Lower leg skin (tissue), 4 donors: Measurements from ENCODE around the gene METRN. TPM values are rescaled to one million over a fixed set of nuclear protein-coding genes. Genes with fewer than 3 reads are reported as not detected.

Source experiments
- DNase-seq, 2 donors: peaks; one replicate each; pipeline ENCODE4 v3.0.0-alpha.2; 2019; ENCODE audit warnings: low spot score in 2 of 2
- H3K4me3 ChIP-seq: fragments of 200-600 bp; sonication (generic); 2 replicates; pipeline ENCODE4 v1.5.1; 2017; ENCODE audit warnings: mild to moderate bottlenecking, low read depth; ENCODE audit not compliant: poor library complexity, severe bottlenecking
- CTCF ChIP-seq, 3 donors: fragments of 450-650 bp; IDR thresholded peaks; one replicate each; pipeline ENCODE4 v1.5.1; 2016; ENCODE audit warnings: antibody characterized with exemption in 3 of 3, mild to moderate bottlenecking in 3 of 3, moderate library complexity in 2 of 3
- POLR2A ChIP-seq, 2 donors: fragments of 450-650 bp; IDR thresholded peaks; one replicate each; pipeline ENCODE4 v1.6.1; 2016 to 2017; ENCODE audit warnings: antibody characterized with exemption in 2 of 2, mild to moderate bottlenecking in 1 of 2, moderate library complexity in 1 of 2
- WGBS, 2 donors: methylation state at CpG; one replicate each; pipeline ENCODE4 v1.1.5; 2018; 5-methylcytosine and 5-hydroxymethylcytosine counted together
- intact Hi-C: fragments of 100-400 bp; cut with DNase I; formaldehyde crosslinking; loops from one replicate; pipeline ENCODE4 v1.15.0; 2023; ENCODE audit warnings: low total_unique reads
- total RNA-seq, 4 donors: library from RNA; depleted of rRNA; stranded (reverse); fragments of >200 nt; gene quantifications; one replicate each; pipeline ENCODE4 v1.1.0, GENCODE V29; 2016

The METRN gene
- total RNA-seq, 4 donors from 2014 or later: 24.2 to 48.4 (median 36.0) TPM

GRCh38 chr16:721765-722540 is 7.0 kb downstream of the METRN start:
- H3K4me3 ChIP-seq: no peak overlapping the region
- no peak for DNase-seq
- intact Hi-C loops: no loop called here
- WGBS, 2 donors: 73 to 75% methylated on average over 15 to 48 of the region's 51 CpGs
- TF ChIP-seq POLR2A (IDR thresholded peaks at IDR 0.05) (no peak), CTCF (IDR thresholded peaks at IDR 0.05) (no peak)

GRCh38 chr16:722835-723633 is 8.1 kb downstream of the METRN start:
- H3K4me3 ChIP-seq: no peak overlapping the region
- 73 to 80% methylated on average over 23 to 24 of the region's 24 CpGs for WGBS, 2 donors
- TF ChIP-seq CTCF (IDR thresholded peaks at IDR 0.05) (no peak), POLR2A (IDR thresholded peaks at IDR 0.05) (no peak)
- DNase-seq: no peak
- intact Hi-C loops: no loop called here

GRCh38 chr16:723695-724094 is 8.8 kb downstream of the METRN start:
- intact Hi-C loops: no loop called here
- TF ChIP-seq CTCF (IDR thresholded peaks at IDR 0.05): no peak
- DNase-seq: no peak
- no peak overlapping the region for H3K4me3 ChIP-seq
- WGBS, 2 donors: 79 to 80% methylated on average over 9 of the region's 9 CpGs

GRCh38 chr16:724188-725040 is 9.5 kb downstream of the METRN start:
- 52 to 80% methylated on average over 1 to 17 of the region's 29 CpGs for WGBS, 2 donors
- no peak overlapping the region for H3K4me3 ChIP-seq
- no peak for TF ChIP-seq POLR2A (IDR thresholded peaks at IDR 0.05)
- no peak for TF ChIP-seq CTCF (IDR thresholded peaks at IDR 0.05)
- intact Hi-C loops: no loop called here
- no peak for DNase-seq

- intact Hi-C loops: no loop called here
- WGBS, 2 donors: 62 to 72% methylated on average over 7 of the region's 7 CpGs
- H3K4me3 ChIP-seq: no peak overlapping the region
- TF ChIP-seq CTCF (IDR thresholded peaks at IDR 0.05) (no peak), POLR2A (IDR thresholded peaks at IDR 0.05) (no peak)
- DNase-seq: no peak
Observed at GRCh38 chr16:725041-725376, 10.1 kb downstream of the METRN start.
